PC-9 (cell line): ENCODE data around the gene USP2. TPM values are rescaled to one million over a fixed set of nuclear protein-coding genes. Genes with fewer than 3 reads are reported as not detected.

Source experiments
- BruUV-seq: library from RNA; stranded (reverse); fragments of 400-500 nt; replicated peaks from 2 replicates; lab custom pipeline; 2021; lab: Mats Ljungman, UMichigan
- CTCF ChIA-PET: fragments of 300-600 bp; sonication (Branson Sonifier 250); formaldehyde crosslinking; loops from one replicate; lab custom pipeline; 2022; ENCODE audit warnings: antibody characterized with exemption; lab: Charles Lee
- POLR2A ChIA-PET: fragments of 300-600 bp; sonication (Branson Sonifier 250); formaldehyde crosslinking; loops from one replicate; lab custom pipeline; 2022; ENCODE audit warnings: antibody characterized with exemption; ENCODE audit not compliant: unreplicated experiment; lab: Charles Lee
- DNase-seq, 2 experiments: peaks; one replicate each; pipeline versions ENCODE4 v3.0.0 to v3.0.0-alpha.2; 2015 to 2022; ENCODE audit warnings: mixed read lengths in 1 of 2
- H2AFZ ChIP-seq: fragments of 200-600 bp; sonication (generic); 2 replicates; pipeline ENCODE4 v1.8.1; 2017; ENCODE audit warnings: antibody characterized with exemption
- H3F3A ChIP-seq: fragments of 200-600 bp; sonication (generic); 2 replicates; pipeline ENCODE4 v1.8.1; 2017; ENCODE audit warnings: antibody characterized with exemption, mild to moderate bottlenecking, low read depth; ENCODE audit not compliant: insufficient read depth
- H3K27ac ChIP-seq: fragments of 200-600 bp; sonication (generic); 2 replicates; pipeline ENCODE4 v1.6.1; 2016; ENCODE audit warnings: mixed run types
- H3K27me3 ChIP-seq: fragments of 200-600 bp; sonication (generic); 2 replicates; pipeline ENCODE4 v1.6.1; 2016; ENCODE audit warnings: low read depth, mixed run types; ENCODE audit not compliant: insufficient read depth
- H3K36me3 ChIP-seq: fragments of 200-600 bp; sonication (generic); 2 replicates; pipeline ENCODE4 v1.6.1; 2016; ENCODE audit warnings: low read depth, mixed run types
- H3K4me1 ChIP-seq: fragments of 200-600 bp; sonication (generic); replicated peaks from 2 replicates; pipeline ENCODE4 v1.6.1; 2016; ENCODE audit warnings: mixed run types; ENCODE audit not compliant: insufficient read depth
- H3K4me2 ChIP-seq: fragments of 200-600 bp; sonication (generic); 2 replicates; pipeline ENCODE4 v1.6.1; 2017; ENCODE audit warnings: mixed run types
- H3K4me3 ChIP-seq: fragments of 200-600 bp; sonication (generic); 2 replicates; pipeline ENCODE4 v1.6.1; 2016; ENCODE audit warnings: mixed run types
- H3K79me2 ChIP-seq: fragments of 200-600 bp; sonication (generic); 2 replicates; pipeline ENCODE4 v1.6.1; 2017; ENCODE audit warnings: low read depth, mixed run types
- H3K9me2 ChIP-seq: fragments of 200-600 bp; sonication (generic); 2 replicates; pipeline ENCODE4 v1.8.1; 2017; ENCODE audit warnings: mild to moderate bottlenecking; ENCODE audit not compliant: insufficient read depth
- H3K9me3 ChIP-seq: fragments of 200-600 bp; sonication (generic); 2 replicates; pipeline ENCODE4 v1.8.1; 2016; ENCODE audit warnings: low read depth; ENCODE audit not compliant: insufficient read depth
- H4K20me1 ChIP-seq: fragments of 200-600 bp; sonication (generic); 2 replicates; pipeline ENCODE4 v1.8.1; 2017; ENCODE audit not compliant: insufficient read depth
- EZH2 ChIP-seq: fragments of 200-600 bp; sonication (generic); IDR thresholded peaks from 2 replicates; pipeline ENCODE4 v1.8.0; 2017; ENCODE audit warnings: antibody characterized with exemption, low read depth
- intact Hi-C: fragments of 100-400 bp; cut with micrococcal nuclease; formaldehyde crosslinking; loops from one replicate; pipeline ENCODE4 v1.10.0; 2022; ENCODE audit not compliant: unreplicated experiment
- total RNA-seq: library from RNA; stranded (reverse); gene quantifications from 2 replicates; pipeline ENCODE4 v1.2.3, GENCODE V29; 2021
- TF ChIP-seq, protein P1 (sequence below): fragments of 200-600 bp; sonication (generic); conservative IDR thresholded peaks from 2 replicates; pipeline ENCODE4 v1.6.1; 2017; ENCODE audit warnings: mixed run types, antibody characterized with exemption, mild to moderate bottlenecking, moderate library complexity

Gene USP2
- total RNA-seq, 1 experiment from 2014 or later, result 2.1 TPM

DNA sequence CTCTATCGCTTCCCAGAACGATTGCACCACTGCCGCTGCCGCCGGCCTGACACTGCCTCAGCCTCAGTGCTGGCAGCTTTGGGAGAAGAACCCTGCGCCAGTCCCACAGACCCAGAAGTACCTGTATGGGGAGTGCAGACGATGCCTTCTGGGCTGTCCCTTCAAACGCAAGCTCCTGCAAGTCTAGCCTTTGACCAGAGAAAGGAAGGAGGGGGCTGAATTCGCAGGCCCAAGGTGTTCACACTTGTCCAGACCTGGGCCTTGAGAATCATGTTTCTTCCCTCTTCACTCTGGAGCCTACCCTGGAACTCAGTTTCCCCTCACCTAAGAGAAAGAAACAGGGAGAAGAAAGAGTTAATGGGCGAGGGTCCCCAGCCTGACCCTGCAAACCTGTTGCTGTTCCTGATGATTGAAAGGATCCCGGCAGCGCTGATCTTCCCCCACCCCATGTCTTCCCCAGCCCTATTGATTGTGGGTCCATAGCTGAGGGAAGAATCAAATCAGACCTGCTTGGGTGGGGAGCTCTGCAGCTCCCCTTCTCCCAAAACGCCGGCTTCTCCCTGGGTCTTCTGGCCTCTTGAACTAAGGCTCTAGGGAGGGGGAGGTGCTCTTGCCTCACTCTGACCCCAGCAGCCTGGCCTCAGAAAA lies 63.8 kb downstream of the USP2 start:
- no peaks in the 10 kb centered on the region for H3K9me2 ChIP-seq
- TF ChIP-seq, protein P1, sequence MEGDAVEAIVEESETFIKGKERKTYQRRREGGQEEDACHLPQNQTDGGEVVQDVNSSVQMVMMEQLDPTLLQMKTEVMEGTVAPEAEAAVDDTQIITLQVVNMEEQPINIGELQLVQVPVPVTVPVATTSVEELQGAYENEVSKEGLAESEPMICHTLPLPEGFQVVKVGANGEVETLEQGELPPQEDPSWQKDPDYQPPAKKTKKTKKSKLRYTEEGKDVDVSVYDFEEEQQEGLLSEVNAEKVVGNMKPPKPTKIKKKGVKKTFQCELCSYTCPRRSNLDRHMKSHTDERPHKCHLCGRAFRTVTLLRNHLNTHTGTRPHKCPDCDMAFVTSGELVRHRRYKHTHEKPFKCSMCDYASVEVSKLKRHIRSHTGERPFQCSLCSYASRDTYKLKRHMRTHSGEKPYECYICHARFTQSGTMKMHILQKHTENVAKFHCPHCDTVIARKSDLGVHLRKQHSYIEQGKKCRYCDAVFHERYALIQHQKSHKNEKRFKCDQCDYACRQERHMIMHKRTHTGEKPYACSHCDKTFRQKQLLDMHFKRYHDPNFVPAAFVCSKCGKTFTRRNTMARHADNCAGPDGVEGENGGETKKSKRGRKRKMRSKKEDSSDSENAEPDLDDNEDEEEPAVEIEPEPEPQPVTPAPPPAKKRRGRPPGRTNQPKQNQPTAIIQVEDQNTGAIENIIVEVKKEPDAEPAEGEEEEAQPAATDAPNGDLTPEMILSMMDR, result no peak
- no peak for TF ChIP-seq EZH2
- H3K36me3 ChIP-seq, result no peaks in the 10 kb centered on the region
- BruUV-seq, result TSS peak; percentile 21
- ChIA-PET POLR2A (interaction anchor here (0.6 kb wide), 3 partner anchors 334 to 804 kb away, joined by 6 to 31 read pairs (median 14); no protein-coding TSS in a partner anchor), CTCF (interaction anchor here (0.6 to 0.9 kb wide), 3 partner anchors 149 to 256 kb away, joined by 3 to 5 read pairs (median 4); partner anchors contain the start of gene DPAGT1)
- H3K27ac ChIP-seq, result no peak overlapping the region
- DNase-seq, result no peak
- H3K4me1 ChIP-seq, result peaks cover 44% of the 10 kb centered on the region
- intact Hi-C loops, result loop anchor here (5.0 kb wide), 3 partner anchors 110 to 405 kb away; partner anchors contain the start of genes CBL and DPAGT1
- H3K9me3 ChIP-seq, result no peaks in the 10 kb centered on the region
- peak overlapping the region; percentile 56 for H3K4me2 ChIP-seq
- no peak overlapping the region for H2AFZ ChIP-seq
- H4K20me1 ChIP-seq, result no peaks in the 10 kb centered on the region
- peaks cover 23% of the 10 kb centered on the region; the same call in 1 of the 2 replicates for H3F3A ChIP-seq
- peaks cover 20% of the 10 kb centered on the region for H3K27me3 ChIP-seq
- H3K79me2 ChIP-seq, result no peaks in the 10 kb centered on the region
- no peak overlapping the region for H3K4me3 ChIP-seq

DNA sequence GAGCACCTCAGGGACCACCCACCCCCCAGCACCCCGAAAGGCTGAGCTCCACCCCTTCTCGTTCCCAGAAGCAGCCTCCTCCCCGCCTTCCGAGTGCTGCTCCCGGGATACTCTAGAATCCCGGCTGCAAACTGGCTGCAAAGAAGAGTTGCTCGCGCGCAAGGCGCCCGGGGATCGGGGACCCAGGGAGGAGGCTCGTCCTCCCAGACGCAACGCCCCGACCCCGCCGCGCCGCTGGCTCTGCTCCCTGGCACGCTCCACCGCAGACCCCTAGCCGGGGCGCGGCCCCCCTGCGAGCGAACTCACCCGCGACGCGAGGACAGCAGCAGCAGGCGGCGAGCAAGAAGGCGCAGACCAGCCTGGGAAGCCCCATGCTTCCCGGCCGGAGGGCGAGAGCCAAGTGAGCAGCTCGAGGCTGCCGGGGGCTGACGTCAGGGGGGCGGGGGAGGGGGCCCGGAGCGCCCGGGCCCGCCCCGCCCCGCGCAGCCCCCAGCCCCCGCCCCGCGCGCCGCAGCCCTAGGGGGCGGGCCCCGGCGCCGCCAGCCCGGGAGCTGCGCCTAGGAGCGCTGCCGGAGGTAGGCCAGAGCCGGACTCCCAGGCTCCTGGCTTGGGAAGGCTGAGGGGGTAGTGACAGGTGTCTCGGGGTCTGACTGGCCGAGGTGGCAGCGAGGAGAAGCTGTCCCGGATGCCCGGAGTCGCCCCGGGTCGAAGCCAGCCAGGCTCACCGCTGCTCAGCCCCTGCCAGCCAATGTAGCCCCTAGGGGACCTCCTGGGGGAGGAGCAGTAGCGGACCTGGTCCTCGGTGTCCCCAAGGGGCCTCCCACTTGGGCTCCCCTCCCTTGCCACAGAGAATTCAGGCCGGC lies 64.5 kb downstream of the USP2 start, which contains the start of gene MCAM:
Gene MCAM, minus strand, starts transcription at position 402 of the 863 bp plus-strand sequence. Its CDS starts 29 bp downstream, at position 373.
- H4K20me1 ChIP-seq, result no peaks in the 10 kb centered on the region
- H3K4me2 ChIP-seq, result peak within 1 kb of the TSS; percentile 96
- no peaks in the 10 kb centered on the region for H3K9me3 ChIP-seq
- BruUV-seq, result no TSS peak
- H3K27ac ChIP-seq, result no peak within 1 kb of the TSS
- peak within 1 kb of the TSS; percentile 67 for H3K4me3 ChIP-seq
- peak within 1 kb of the TSS; percentile 78 for H2AFZ ChIP-seq
- H3K27me3 ChIP-seq, result peaks cover 20% of the 10 kb centered on the region
- intact Hi-C loops, result loop anchor here (5.0 kb wide), 3 partner anchors 110 to 405 kb away; partner anchors contain the start of genes CBL and DPAGT1
- TF ChIP-seq, protein P1, result no peak
- no peak; the same call in 1 of the 2 replicates for TF ChIP-seq EZH2
- H3K4me1 ChIP-seq, result peaks cover 39% of the 10 kb centered on the region
- POLR2A ChIA-PET, result interaction anchor here (0.6 kb wide), 4 partner anchors 333 to 805 kb away, joined by 5 to 31 read pairs (median 10); no protein-coding TSS in a partner anchor
- H3K9me2 ChIP-seq, result no peaks in the 10 kb centered on the region
- DNase-seq, result peak in 1 of 2 experiments; percentile 51
- H3F3A ChIP-seq, result peaks cover 15% of the 10 kb centered on the region; the same call in 1 of the 2 replicates
- H3K36me3 ChIP-seq, result no peaks in the 10 kb centered on the region
- CTCF ChIA-PET, result interaction anchor here (0.6 to 0.9 kb wide), 2 partner anchors 215 to 256 kb away, joined by 4 to 5 read pairs; partner anchors contain the start of gene DPAGT1
- H3K79me2 ChIP-seq, result no peaks in the 10 kb centered on the region
